ENCODE results near the gene DIAPH3.

The DIAPH3 gene

GRCh38 chr13:60013166-60013565 lies 150.6 kb downstream of the DIAPH3 start:
- H3K14ac ChIP-seq (ENCODE audit: low read length) = no peak overlapping the region
- no peak overlapping the region for H2BK12ac ChIP-seq (ENCODE audit: low read length)
- peaks cover 0 to 11% of the 10 kb centered on the region in 2 donors for H3K36me3 ChIP-seq (replicated peaks in 1 of 2; ENCODE audit: control insufficient read depth in 2 of 2, insufficient read depth in 2 of 2, low read length in 2 of 2)
- H3K4me3 ChIP-seq (ENCODE audit: low read length in 2 of 2) = no peak overlapping the region
- no peaks in the 10 kb centered on the region for H3K27me3 ChIP-seq (ENCODE audit: control insufficient read depth in 3 of 3, insufficient read depth in 3 of 3, low read depth in 1 of 3, low read length in 3 of 3)
- H4K91ac ChIP-seq (ENCODE audit: low read depth, low read length, poor library complexity) = no peak overlapping the region
- WGBS, 2 donors (ENCODE audit: extremely low coverage in 2 of 2, insufficient read length in 2 of 2, insufficient replicate concordance in 1 of 2) = 100% methylated on average over 1 of the region's 6 CpGs
- no peak overlapping the region for H2BK15ac ChIP-seq (ENCODE audit: low read length)
- no peak overlapping the region for H2BK120ac ChIP-seq (ENCODE audit: low read depth, low read length)
- H3K79me1 ChIP-seq (ENCODE audit: low read depth, low read length) = no peaks in the 10 kb centered on the region
- no peak overlapping the region for H3K23ac ChIP-seq (ENCODE audit: low read depth, low read length, poor library complexity)
- H4K8ac ChIP-seq (ENCODE audit: low read depth, low read length) = no peak overlapping the region
- no peaks in the 10 kb centered on the region for H3K9me3 ChIP-seq (replicated peaks in 1 of 2; ENCODE audit: control insufficient read depth in 2 of 2, insufficient read depth in 1 of 2, low read depth in 1 of 2, low read length in 2 of 2)
- H3K4ac ChIP-seq (ENCODE audit: low read length) = no peak overlapping the region
- H2AK5ac ChIP-seq (ENCODE audit: low read depth, low read length) = no peak overlapping the region
- H3K4me2 ChIP-seq (ENCODE audit: insufficient read depth, low read length, poor library complexity, severe bottlenecking) = no peak overlapping the region
- no peak overlapping the region for H3K9ac ChIP-seq (ENCODE audit: low read depth, low read length, poor library complexity)
- H2AFZ ChIP-seq (ENCODE audit: low read length) = no peak overlapping the region
- no peak for DNase-seq (ENCODE audit: low spot score)
- H2BK5ac ChIP-seq (ENCODE audit: low read length) = no peak overlapping the region
- peaks cover 0 to 2% of the 10 kb centered on the region in 2 donors for H3K4me1 ChIP-seq (ENCODE audit: control insufficient read depth in 2 of 2, insufficient read depth in 1 of 2, low read depth in 1 of 2, low read length in 2 of 2)
- H3K27ac ChIP-seq (replicated peaks; ENCODE audit: low read length) = no peak overlapping the region
- no peak overlapping the region for H3K18ac ChIP-seq (ENCODE audit: low read length)

DNA sequence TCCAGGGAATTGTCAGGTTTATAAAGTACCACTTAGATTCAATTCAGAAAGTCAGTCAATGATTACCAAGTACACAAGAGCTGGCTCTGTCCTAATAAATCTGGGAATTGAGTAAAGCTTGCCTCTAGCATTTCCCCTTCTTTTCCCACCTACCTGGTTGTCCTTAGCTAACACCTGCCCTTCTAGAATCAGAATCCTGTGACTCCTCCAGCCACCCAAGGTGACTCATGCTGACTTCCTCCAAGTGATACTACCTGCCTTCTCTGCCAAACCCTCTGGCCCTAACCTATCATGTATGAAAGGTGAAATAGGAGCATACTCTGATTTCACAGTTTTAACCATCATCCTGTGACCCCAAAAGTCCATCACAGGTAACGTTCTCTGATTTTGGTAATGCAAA lies 151.2 kb downstream of the DIAPH3 start:
- Histone ChIP-seq H2BK15ac (ENCODE audit: low read length) (no peak overlapping the region), H2BK5ac (ENCODE audit: low read length) (no peak overlapping the region), H3K23ac (ENCODE audit: low read depth, low read length, poor library complexity) (no peak overlapping the region), H3K4me1 (ENCODE audit: control insufficient read depth in 2 of 2, insufficient read depth in 1 of 2, low read depth in 1 of 2, low read length in 2 of 2) (peaks cover 0 to 2% of the 10 kb centered on the region in 2 donors), H3K18ac (ENCODE audit: low read length) (no peak overlapping the region), H2BK120ac (ENCODE audit: low read depth, low read length) (no peak overlapping the region), H3K27ac (replicated peaks; ENCODE audit: low read length) (no peak overlapping the region), H2BK12ac (ENCODE audit: low read length) (no peak overlapping the region), H3K36me3 (replicated peaks in 1 of 2; ENCODE audit: control insufficient read depth in 2 of 2, insufficient read depth in 2 of 2, low read length in 2 of 2) (peaks cover 0 to 11% of the 10 kb centered on the region in 2 donors), H3K9ac (ENCODE audit: low read depth, low read length, poor library complexity) (no peak overlapping the region), H2AK5ac (ENCODE audit: low read depth, low read length) (no peak overlapping the region), H4K8ac (ENCODE audit: low read depth, low read length) (no peak overlapping the region), H3K9me3 (replicated peaks in 1 of 2; ENCODE audit: control insufficient read depth in 2 of 2, insufficient read depth in 1 of 2, low read depth in 1 of 2, low read length in 2 of 2) (no peaks in the 10 kb centered on the region), H4K91ac (ENCODE audit: low read depth, low read length, poor library complexity) (no peak overlapping the region), H2AFZ (ENCODE audit: low read length) (no peak overlapping the region), H3K4me2 (ENCODE audit: insufficient read depth, low read length, poor library complexity, severe bottlenecking) (no peak overlapping the region), H3K4ac (ENCODE audit: low read length) (no peak overlapping the region), H3K27me3 (ENCODE audit: control insufficient read depth in 3 of 3, insufficient read depth in 3 of 3, low read depth in 1 of 3, low read length in 3 of 3) (no peaks in the 10 kb centered on the region), H3K79me1 (ENCODE audit: low read depth, low read length) (no peaks in the 10 kb centered on the region), H3K14ac (ENCODE audit: low read length) (no peak overlapping the region), H3K4me3 (ENCODE audit: low read length in 2 of 2) (no peak overlapping the region)
- WGBS, 2 donors (ENCODE audit: extremely low coverage in 2 of 2, insufficient read length in 2 of 2, insufficient replicate concordance in 1 of 2) = no CpG with 5 or more reads among the region's 1 CpG
- DNase-seq (ENCODE audit: low spot score) = no peak

DNA sequence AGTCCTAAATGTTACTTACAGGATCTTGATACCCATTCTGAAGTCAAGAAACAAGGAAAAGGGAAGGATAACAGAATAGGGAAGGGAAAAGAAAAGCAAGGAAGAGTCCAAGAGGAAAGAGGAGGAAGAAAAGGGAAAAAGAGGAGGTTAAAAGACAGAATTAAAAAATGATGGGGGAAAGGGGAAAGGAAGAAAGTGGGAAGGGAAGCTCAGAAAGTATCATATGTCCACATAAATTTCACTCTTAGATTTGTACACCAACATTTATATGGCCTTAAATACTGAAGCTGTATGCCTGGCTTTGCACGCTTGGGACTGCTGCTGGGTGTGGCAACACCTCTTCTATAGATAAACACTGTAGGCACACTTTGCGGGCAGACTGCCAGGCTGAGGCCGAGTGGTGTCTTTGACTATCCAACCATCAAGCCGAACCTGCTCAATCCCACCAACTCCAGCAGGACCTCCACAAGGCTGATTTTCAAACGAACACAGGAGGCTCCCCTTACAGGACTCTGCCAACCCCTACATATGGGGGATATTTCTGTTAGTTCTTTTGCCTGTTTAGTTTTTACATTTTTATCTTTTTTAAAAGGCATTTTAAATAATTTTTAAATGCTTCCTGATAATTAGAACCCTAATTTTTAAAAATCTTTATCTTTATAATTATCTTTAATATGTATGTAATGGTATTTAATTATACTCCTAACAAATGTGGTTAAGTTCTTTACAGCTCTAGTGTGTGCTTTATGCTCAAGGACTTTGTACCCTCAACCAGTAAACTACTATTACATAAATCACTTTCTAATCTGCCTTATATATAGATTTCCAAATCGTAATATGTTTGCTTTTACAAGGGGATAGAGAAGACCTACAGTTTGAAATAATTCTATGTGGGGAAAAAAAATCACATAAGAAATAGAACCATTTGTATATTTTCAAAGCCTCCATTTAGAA lies 154.2 kb downstream of the DIAPH3 start:
- H2BK120ac ChIP-seq (ENCODE audit: low read depth, low read length) = no peak overlapping the region
- no peaks in the 10 kb centered on the region for H3K9me3 ChIP-seq (replicated peaks in 1 of 2; ENCODE audit: control insufficient read depth in 2 of 2, insufficient read depth in 1 of 2, low read depth in 1 of 2, low read length in 2 of 2)
- no peak overlapping the region for H4K91ac ChIP-seq (ENCODE audit: low read depth, low read length, poor library complexity)
- H3K14ac ChIP-seq (ENCODE audit: low read length) = no peak overlapping the region
- no peak overlapping the region for H3K23ac ChIP-seq (ENCODE audit: low read depth, low read length, poor library complexity)
- no peak overlapping the region for H4K8ac ChIP-seq (ENCODE audit: low read depth, low read length)
- no peaks in the 10 kb centered on the region for H3K79me1 ChIP-seq (ENCODE audit: low read depth, low read length)
- H2AFZ ChIP-seq (ENCODE audit: low read length) = no peak overlapping the region
- H3K27ac ChIP-seq (replicated peaks; ENCODE audit: low read length) = no peak overlapping the region
- no peak for DNase-seq (ENCODE audit: low spot score)
- peaks cover 0 to 11% of the 10 kb centered on the region in 2 donors for H3K36me3 ChIP-seq (replicated peaks in 1 of 2; ENCODE audit: control insufficient read depth in 2 of 2, insufficient read depth in 2 of 2, low read length in 2 of 2)
- H3K4me2 ChIP-seq (ENCODE audit: insufficient read depth, low read length, poor library complexity, severe bottlenecking) = no peak overlapping the region
- no peak overlapping the region for H2BK15ac ChIP-seq (ENCODE audit: low read length)
- no peak overlapping the region for H2AK5ac ChIP-seq (ENCODE audit: low read depth, low read length)
- H3K27me3 ChIP-seq (ENCODE audit: control insufficient read depth in 3 of 3, insufficient read depth in 3 of 3, low read depth in 1 of 3, low read length in 3 of 3) = no peaks in the 10 kb centered on the region
- H2BK12ac ChIP-seq (ENCODE audit: low read length) = no peak overlapping the region
- H3K18ac ChIP-seq (ENCODE audit: low read length) = no peak overlapping the region
- no CpG with 5 or more reads among the region's 6 CpGs for WGBS, 2 donors (ENCODE audit: extremely low coverage in 2 of 2, insufficient read length in 2 of 2, insufficient replicate concordance in 1 of 2)
- H2BK5ac ChIP-seq (ENCODE audit: low read length) = no peak overlapping the region
- H3K9ac ChIP-seq (ENCODE audit: low read depth, low read length, poor library complexity) = no peak overlapping the region
- peaks cover 0 to 2% of the 10 kb centered on the region in 2 donors for H3K4me1 ChIP-seq (ENCODE audit: control insufficient read depth in 2 of 2, insufficient read depth in 1 of 2, low read depth in 1 of 2, low read length in 2 of 2)
- H3K4me3 ChIP-seq (ENCODE audit: low read length in 2 of 2) = no peak overlapping the region
- H3K4ac ChIP-seq (ENCODE audit: low read length) = no peak overlapping the region

DNA sequence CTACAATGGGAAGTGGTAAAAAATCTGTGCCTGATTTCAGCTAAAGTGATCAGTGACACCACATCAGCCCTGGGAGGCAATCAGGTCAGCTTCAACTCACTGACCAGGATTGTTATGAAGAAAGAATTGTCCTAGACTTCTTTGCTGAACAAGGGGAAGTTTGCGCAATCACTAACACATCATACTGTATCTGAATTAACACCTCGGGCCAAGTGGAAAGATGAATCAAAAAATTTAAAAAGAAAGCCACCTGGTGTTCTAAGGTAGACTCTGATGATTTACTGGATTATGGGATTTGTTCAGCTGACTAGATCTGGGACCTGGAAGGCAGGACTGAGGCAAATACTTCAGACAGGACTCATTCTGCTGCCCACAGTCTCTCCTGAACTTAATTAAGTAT lies 161.8 kb downstream of the DIAPH3 start:
- Histone ChIP-seq H3K79me1 (ENCODE audit: low read depth, low read length) (no peaks in the 10 kb centered on the region), H3K4ac (ENCODE audit: low read length) (no peak overlapping the region), H2BK5ac (ENCODE audit: low read length) (no peak overlapping the region), H3K36me3 (replicated peaks in 1 of 2; ENCODE audit: control insufficient read depth in 2 of 2, insufficient read depth in 2 of 2, low read length in 2 of 2) (no peaks in the 10 kb centered on the region), H3K9me3 (replicated peaks in 1 of 2; ENCODE audit: control insufficient read depth in 2 of 2, insufficient read depth in 1 of 2, low read depth in 1 of 2, low read length in 2 of 2) (no peaks in the 10 kb centered on the region), H3K4me3 (ENCODE audit: low read length in 2 of 2) (no peak overlapping the region), H3K14ac (ENCODE audit: low read length) (no peak overlapping the region), H4K91ac (ENCODE audit: low read depth, low read length, poor library complexity) (no peak overlapping the region), H2AFZ (ENCODE audit: low read length) (no peak overlapping the region), H2BK120ac (ENCODE audit: low read depth, low read length) (no peak overlapping the region), H4K8ac (ENCODE audit: low read depth, low read length) (no peak overlapping the region), H3K9ac (ENCODE audit: low read depth, low read length, poor library complexity) (no peak overlapping the region), H3K18ac (ENCODE audit: low read length) (no peak overlapping the region), H3K23ac (ENCODE audit: low read depth, low read length, poor library complexity) (no peak overlapping the region), H2BK15ac (ENCODE audit: low read length) (no peak overlapping the region), H3K4me1 (ENCODE audit: control insufficient read depth in 2 of 2, insufficient read depth in 1 of 2, low read depth in 1 of 2, low read length in 2 of 2) (no peaks in the 10 kb centered on the region), H2AK5ac (ENCODE audit: low read depth, low read length) (no peak overlapping the region), H3K4me2 (ENCODE audit: insufficient read depth, low read length, poor library complexity, severe bottlenecking) (no peak overlapping the region), H3K27ac (replicated peaks; ENCODE audit: low read length) (no peak overlapping the region), H2BK12ac (ENCODE audit: low read length) (no peak overlapping the region), H3K27me3 (ENCODE audit: control insufficient read depth in 3 of 3, insufficient read depth in 3 of 3, low read depth in 1 of 3, low read length in 3 of 3) (no peaks in the 10 kb centered on the region)
- no peak for DNase-seq (ENCODE audit: low spot score)
- no CpG with 5 or more reads among the region's 2 CpGs for WGBS, 2 donors (ENCODE audit: extremely low coverage in 2 of 2, insufficient read length in 2 of 2, insufficient replicate concordance in 1 of 2)
